ENCODE results near the gene SESTD1.
"Not testable (repeated sequence)": the region's sequence is repeated elsewhere in the genome, so short reads cannot be mapped to it uniquely, and the experiment has no call there.

SESTD1 gene

DNA sequence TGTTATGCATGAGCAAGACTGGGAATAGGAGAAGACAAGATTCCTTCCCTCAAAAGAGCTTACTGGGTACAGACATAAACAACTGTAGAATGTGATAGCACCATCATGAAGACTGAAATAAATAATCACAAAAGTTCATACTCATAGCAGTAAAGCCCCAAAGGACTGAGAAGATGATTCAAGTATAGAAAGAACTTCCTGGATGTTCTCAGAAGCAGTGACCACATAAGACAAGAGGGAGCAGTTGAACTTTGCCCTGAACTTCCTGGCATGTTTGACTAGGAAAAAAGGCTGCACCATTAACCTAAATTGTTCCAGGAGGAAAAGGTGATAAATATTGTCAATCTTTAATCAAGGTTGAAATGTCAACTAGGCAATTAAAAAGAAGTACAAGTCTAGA lies 156.9 kb downstream of the SESTD1 start:
- no peak for DNase-seq (ENCODE audit: low read depth in 2 of 2)

DNA sequence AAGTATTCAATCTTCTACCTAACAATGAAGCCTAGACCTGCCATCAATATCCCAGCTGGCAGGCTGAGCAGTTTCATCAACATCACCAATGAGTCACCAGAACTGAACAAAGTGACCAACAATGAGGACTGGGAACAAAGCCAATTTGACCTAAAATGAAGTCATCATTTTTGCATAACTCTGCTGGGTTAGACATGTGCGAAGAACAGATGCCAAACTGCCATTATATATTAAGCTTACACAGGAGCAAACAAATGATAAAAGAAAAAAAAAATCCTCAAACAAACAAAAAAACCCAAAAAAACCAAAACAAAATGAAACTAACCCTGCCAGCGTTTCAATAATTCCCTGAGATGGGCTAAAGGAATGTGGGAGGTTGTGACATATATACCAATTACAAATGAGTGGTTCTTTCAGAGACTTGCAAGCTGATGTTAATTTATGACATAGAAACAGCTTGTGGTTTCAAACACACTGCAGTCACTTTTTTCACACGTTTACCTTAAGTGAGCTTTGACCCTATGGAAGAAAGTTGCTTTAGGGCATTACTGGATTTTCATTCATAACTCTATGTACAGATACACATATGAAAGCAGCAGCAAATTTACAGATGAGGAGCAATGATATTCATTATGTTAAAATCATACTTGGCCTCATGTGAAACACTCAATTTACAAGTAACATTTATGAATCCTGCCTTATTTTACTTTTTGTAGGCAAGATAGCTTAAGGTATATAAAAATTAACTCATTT lies 157.8 kb downstream of the SESTD1 start:
- no peak for DNase-seq (ENCODE audit: low read depth in 2 of 2)

DNA sequence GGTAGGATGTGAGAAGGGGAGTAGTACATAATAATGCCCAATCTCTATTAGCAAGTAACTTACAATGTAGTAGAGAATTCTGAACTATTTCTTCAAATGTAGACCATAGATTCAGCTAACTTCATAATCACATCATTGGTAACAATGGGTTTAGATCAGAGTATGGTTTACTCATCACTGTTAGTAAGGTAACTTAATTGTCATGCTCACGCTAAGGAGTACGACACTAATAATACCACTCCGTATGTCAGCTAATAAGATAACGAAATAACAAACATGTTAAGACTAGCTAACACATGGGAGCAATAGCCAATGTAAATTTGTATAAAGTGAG lies 158.3 kb downstream of the SESTD1 start:
- DNase-seq (ENCODE audit: low read depth in 2 of 2), result no peak

DNA sequence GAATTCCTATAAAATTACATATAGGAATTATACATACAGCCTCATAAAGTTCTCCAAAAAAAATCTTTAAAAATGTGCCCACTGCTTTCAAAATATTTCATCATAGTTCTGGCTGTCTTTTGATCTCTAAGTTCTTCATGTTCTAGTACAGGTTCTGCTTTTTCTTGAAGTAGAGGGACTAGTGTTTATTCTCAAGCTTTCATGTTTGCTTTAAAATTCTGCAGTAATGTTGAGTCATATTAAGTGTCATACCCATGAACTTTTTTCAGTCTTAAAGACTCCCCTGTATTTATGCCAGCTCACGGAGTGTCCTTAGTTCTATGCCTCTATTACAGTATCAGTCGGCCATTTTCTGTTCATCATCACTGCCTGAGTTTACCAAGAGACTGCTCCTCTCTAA lies 159.9 kb downstream of the SESTD1 start:
- DNase-seq (ENCODE audit: low read depth in 2 of 2), result no peak

DNA sequence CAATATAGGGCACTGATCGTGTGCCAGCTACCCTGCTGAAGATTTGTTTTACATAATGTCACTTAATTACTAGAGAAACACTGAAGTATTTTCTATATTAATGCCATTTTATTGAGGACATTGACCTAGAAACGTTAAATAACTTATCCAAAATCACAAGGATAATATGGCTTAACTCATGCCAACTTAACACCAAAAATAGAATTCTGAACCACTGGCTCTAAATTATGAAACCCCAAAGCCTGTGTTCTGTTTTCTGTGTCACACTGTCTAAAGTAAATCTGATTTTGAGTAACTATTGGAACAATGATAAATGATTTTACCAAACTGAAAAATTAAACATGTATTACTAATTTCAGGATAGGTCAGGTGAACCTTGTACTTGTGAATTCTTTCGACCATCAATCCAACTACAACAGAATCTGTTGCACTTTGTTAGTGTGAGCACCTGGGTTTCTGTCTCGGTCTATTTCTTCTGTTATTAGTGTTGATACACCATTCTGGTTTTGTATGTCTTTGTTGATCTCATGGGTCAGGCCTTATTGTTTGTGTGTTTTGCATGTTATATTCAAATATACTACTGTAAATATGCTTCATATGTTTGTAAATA lies 166.4 kb downstream of the SESTD1 start:
- DNase-seq (ENCODE audit: low read depth in 2 of 2), result no peak

DNA sequence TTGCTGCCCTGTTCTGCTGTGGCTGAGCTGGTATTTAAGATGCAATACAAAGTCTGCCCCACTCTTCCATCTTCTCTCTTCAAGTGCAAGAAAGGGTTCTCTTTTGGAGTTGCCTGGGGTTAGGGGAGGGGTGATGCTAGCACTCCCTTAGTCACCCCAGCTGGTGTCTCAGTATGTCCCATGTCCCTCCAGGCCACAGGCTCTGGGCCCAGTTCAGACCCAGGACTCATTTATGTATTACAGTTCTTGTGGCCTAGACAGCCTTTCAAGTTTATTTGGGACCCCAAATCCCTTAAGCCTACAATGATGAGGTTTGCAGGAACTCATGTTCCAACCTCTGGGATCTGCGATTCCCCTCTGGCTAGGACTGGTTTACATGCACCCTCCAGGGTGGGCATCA lies 167.5 kb downstream of the SESTD1 start:
- no peak for DNase-seq (ENCODE audit: low read depth in 2 of 2)

DNA sequence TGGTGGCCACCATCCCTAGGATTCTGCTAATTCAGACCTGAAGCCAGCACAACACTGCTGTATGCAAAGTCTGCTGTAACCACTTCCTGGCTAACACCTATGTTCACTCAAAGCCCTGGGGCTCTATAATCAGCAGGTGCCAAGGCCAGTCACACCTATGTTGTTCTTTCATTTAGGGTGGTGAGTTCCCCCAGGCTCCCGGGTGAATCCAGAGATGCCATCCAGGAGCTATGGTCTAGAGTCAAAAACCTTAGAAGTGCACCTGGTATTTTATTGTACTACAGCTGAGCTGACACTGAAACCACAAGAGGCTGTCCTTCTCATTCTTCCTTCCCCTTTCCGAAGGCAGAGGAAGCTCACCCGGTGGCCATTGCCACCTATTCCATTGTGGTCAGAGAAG lies 168.5 kb downstream of the SESTD1 start:
- DNase-seq (ENCODE audit: low read depth in 2 of 2), result no peak

DNA sequence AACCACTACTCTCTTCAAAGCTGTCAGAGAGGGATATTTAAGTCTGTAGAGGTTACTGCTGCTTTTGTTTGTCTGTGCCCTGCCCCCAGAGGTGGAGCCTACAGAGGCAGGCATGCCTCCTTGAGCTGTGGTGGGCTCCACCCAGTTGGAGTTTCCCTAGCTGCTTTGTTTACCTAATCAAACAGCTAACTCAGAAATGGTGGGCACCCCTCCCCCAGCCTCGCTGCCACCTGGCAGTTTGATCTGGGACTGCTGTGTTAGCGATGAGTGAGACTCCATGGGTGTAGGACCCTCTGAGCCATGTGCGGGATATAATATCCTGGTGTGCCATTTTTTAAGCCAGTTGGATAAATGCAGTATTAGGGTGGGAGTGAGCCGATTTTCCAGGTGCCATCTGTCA lies 171.7 kb downstream of the SESTD1 start:
- DNase-seq (ENCODE audit: low read depth in 2 of 2), result not testable (repeated sequence)

DNA sequence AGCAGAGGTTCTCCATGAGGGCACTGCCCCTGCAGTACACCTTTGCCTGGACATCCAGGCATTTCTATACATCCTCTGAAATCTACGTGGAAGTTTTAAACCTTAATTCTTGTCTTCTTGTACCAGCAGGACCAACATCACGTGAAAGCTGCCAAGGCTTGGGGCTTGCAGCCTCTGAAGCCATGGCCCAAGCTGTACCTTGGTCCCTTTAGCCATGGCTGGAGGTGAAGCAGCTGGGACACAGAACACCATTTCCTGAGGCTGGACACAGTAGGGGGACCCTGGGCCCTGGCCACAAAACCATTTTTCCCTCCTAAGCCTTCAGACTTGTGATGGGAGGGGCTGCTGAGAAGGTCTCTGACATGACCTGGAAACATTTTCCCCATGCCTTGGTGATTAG lies 181.9 kb downstream of the SESTD1 start:
- DNase-seq (ENCODE audit: low read depth in 2 of 2), result no peak

DNA sequence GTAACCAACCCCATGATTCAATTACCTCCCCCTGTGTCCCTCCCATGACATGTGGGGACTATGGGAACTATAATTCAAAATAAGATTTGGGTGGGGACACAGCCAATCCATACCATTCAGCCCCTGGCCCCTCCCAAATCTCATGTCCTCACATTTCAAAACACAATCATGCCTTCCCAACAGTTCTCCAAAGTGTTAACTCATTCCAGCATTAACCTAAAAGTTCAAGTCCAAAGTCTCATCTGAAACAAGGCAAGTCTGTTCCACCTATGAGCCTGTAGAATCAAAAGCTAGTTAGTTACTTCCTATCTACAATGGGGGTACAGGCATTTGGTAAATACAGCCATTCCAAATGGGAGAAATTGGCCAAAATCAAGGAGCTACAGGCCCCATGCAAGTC lies 182.7 kb downstream of the SESTD1 start:
- no peak for DNase-seq (ENCODE audit: low read depth in 2 of 2)

DNA sequence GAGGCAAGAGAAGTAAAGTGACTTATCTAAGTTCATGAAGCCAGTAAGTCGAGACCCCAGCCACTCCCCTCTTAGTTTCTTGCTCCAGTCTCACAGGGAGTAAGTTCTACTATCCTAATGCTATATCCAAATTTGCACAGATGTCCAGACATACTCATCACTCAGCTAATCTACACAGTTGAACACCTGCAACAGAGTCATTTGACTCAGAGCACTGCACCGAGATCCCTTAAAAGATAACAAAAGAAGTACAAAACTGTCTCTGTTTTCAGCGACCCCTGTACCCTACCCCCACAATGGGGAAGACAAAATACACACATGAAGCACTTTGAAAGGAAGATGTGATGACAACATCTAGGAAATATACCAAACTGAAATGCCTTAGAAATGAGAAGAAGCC lies 192.1 kb downstream of the SESTD1 start:
- no peak for DNase-seq (ENCODE audit: low read depth in 2 of 2)

DNA sequence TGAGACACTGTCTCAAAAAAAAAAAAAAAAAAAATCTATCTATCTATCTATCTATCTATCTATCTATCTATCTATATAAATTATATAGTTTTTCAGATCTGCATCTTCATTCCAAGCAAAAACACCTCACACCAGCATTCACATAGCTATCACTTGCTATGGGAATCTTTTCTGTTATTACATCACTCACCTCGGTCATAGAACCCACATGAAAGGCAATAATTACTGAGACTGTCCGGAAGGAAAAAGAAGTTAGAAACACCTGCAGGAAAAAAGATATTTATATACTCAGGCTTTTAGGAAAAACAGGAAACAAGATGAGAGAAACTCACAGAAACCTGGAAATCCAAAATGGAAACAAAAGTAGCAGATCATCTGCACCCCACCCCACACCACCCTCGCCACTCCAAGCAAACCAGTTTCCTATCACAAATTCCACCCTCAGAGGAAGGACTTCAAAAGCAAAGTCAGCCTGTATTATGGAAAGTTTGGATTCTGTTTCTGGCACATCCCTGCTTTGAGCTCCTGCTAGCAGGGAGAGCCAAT lies 192.7 kb downstream of the SESTD1 start:
- DNase-seq (ENCODE audit: low read depth in 2 of 2), result no peak

DNA sequence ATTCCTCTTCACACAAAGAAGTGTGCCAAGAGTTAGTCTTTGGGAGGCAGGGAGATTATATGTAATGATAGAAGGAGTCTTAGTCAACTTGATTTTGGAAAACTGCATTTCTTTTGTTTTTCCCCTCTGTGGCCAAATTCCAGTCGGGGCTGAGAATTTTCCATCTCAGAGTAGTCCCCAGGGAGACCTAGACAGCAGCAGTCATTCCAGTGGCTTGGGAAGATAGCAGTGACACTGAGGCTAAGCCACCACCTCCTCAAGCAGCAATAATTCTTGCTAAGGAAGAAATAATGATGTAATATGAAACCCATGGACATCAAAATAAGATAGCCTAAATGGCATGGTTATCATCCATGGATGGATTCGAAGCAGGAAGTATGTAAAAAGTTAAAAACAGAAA lies 193.7 kb downstream of the SESTD1 start:
- no peak for DNase-seq (ENCODE audit: low read depth in 2 of 2)

DNA sequence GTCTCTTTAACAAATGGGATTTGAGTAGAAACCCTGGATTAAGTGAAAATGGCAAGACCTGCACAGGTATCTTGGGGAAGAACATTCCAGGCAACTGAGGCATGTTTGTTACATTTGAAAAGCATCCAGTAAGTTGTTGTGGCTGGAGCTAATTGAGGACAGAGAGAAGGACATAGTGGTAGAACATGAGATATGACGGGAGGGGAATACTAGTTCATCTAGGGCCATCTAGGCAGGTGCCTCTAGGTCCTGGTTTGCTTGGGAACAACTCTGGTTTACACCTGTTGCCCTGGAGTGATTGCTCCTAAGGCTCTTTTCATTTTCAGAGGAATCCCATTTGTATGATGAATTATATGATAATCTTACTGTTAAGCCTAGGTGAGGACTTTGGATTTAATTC lies 194.9 kb downstream of the SESTD1 start:
- no peak for DNase-seq (ENCODE audit: low read depth in 2 of 2)

DNA sequence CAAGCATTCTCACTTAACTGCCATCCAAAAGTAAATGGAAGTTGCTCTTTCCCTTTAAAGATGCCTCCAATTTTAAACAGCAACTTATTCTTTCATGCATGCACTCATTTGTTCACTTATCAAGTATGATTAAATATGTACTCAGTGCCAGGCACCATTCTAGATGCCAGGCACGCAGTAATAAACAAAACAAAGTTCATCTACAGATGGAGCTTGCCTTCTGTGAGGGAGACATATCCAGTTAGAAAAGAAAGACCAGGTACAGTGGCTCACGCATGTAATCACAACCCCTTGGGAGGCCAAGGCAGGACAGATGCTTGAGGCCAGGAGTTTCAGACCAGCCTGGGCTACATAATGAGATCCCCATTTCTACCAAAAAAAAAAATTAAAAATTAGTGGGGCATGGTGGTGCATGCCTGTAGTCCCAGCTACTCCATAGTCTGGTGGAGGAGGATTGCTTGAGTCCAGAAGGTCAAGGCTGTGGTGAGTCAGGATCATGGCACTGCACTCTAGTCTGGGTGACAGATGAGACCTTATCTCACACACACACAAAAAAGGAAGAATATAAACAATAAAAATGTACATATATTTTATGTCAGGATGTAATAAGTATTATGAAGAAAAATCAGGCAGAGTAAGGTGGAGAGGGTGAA lies 195.5 kb downstream of the SESTD1 start:
- DNase-seq (ENCODE audit: low read depth in 2 of 2), result no peak

DNA sequence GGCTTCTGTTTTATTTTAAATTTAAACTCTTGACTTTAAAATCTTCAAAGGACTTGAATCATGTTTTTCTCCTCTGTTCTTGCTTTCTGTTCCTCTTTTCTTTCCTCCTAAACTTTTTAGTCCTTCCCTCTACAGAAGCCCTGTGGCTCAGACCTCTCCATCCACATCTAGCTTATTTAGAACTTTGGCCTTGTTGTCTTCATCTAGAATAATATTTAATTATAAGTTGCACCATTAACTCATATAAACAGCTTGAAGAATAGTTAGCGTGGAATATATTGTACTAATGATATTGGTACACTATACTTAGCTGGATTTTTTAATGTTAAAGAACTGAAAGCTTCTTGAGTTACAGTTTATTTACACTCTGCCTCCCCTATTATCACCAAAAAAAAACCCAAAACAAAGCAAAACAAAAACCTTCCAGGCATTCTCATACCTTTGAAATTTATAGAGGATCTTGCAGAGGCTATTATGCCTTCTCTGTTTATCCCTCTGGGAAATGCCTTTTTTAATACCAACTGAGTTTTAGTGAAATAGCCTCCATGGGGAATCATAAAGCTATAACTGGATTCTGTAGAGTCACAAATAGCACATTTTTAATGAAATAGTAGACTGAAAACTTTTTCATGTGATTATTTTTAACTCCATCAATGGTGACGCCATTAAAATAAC lies 205.5 kb downstream of the SESTD1 start:
- DNase-seq (ENCODE audit: low read depth in 2 of 2), result no peak

DNA sequence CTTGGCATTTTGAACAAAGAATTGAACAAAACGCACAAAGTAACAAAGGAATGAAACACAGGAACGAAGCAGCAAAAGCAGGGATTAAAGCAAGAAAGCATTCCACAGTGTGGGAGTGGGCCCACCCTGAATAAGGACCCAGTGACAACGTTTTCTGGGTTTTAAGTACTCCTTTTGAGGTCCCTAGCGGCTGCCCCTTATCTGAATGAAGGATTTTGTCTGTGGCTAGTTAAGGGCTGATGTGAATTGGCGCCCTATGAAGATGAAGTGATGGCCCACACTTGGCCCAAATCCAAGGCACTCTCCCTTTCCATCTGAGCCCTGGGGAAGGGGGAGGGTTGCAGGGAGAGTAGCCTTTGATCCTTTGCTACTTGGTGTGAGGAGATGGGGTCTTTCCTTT lies 206.9 kb downstream of the SESTD1 start:
- no peak for DNase-seq (ENCODE audit: low read depth in 2 of 2)

DNA sequence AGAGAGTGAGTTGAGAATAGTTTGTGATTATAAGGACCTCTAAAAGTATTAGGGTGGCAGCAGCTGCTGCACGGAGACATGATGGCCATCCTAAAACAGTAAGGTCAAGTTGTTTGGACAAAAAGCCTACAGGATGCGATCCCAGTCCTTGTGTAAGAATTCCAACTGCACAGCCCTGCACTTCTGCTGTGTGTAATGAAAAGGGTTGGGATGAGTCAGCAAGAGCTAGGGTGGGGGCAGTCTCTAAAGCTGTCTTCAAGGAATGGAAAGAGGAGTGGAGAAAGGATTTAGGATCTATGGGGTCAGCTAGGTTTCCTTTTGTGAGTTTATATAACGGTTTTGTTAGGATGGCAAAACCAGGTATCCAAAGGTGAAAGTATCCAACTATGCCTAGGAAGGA lies 211.1 kb downstream of the SESTD1 start:
- not testable (repeated sequence) for DNase-seq (ENCODE audit: low read depth in 2 of 2)
